Suppressor macrophage treated with lipopolysaccharide for 4 hours (primary cell): ENCODE measurements around the gene ESYT3.
"Not testable (repeated sequence)": the region's sequence is repeated elsewhere in the genome, so short reads cannot be mapped to it uniquely, and the experiment has no call there.

Experiments used
- DNase-seq: peaks from one replicate; pipeline ENCODE4 v3.0.0-alpha.2; 2020

Gene ESYT3

GRCh38 chr3:138495638-138496037 is 61.2 kb downstream of the ESYT3 start:
- not testable (repeated sequence) for DNase-seq

GRCh38 chr3:138496436-138496835 is 62.0 kb downstream of the ESYT3 start:
- no peak for DNase-seq

- DNase-seq: no peak
Measured at GRCh38 chr3:138497021-138497420, 62.6 kb downstream of the ESYT3 start.

GRCh38 chr3:138497851-138498250 is 63.4 kb downstream of the ESYT3 start:
- DNase-seq: no peak

DNA sequence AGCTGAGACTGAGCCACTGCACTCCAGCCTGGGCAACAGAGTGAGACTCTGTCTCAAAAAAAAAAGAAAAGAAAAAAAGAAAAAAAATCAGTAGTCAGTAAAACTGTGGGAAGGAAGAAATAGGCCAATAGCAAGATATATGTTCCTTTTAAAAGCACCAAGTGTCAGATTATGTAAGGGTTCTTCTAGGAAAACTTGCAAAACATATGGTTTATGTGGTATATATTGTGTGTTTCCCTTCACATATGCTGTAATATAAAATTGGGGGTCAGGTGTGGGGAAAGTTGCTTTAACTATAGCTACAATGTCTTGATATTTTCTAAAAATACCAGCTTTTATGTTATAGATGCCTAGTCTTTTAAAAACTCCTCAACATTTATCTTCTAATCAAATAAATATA is 64.6 kb downstream of the ESYT3 start:
- no peak for DNase-seq

- no peak for DNase-seq
Measured at GRCh38 chr3:138507524-138507923, 73.1 kb downstream of the ESYT3 start.

- no peak for DNase-seq
Measured at GRCh38 chr3:138509586-138509985, 75.2 kb downstream of the ESYT3 start.

- DNase-seq: no peak
Measured at GRCh38 chr3:138511945-138512344, 77.5 kb downstream of the ESYT3 start.

GRCh38 chr3:138513090-138513843 is 78.9 kb downstream of the ESYT3 start:
- no peak for DNase-seq

DNA sequence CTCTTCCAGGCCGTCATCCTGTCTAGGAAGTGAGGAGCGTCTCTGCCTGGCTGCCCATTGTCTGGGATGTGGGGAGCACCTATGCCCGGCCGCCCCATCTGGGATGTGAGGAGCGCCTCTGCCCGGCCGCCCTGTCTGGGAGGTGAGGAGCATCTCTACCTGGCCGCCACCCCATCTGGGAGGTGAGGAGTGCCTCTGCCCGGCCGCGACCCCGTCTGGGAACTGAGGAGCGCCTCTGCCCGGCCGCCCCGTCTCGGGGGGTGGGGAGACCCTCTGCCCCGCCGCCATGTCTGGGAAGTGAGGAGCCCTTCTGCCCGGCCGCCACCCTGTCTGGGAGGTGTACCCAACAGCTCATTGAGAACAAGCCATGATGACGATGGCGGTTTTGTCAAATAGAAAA is 87.0 kb downstream of the ESYT3 start:
- DNase-seq: not testable (repeated sequence)
